Vagina (tissue), 2 donors: ENCODE data around the gene OLFM4. TPM values are rescaled to one million over a fixed set of nuclear protein-coding genes. Genes with fewer than 3 reads are reported as not detected.

Experiments used
- DNase-seq, 2 donors: peaks; one replicate each; pipeline ENCODE4 v3.0.0-alpha.2; 2017; ENCODE audit errors: extremely low spot score in 2 of 2
- H3K27ac ChIP-seq: fragments of 200-600 bp; sonication (generic); one replicate; pipeline ENCODE4 v1.5.1; 2019
- H3K27me3 ChIP-seq: fragments of 200-600 bp; sonication (generic); one replicate; pipeline ENCODE4 v1.5.1; 2019
- H3K36me3 ChIP-seq, 2 donors: fragments of 200-600 bp; sonication (generic); one replicate each; pipeline ENCODE4 v1.5.1; 2017 to 2019
- H3K4me1 ChIP-seq: fragments of 200-600 bp; sonication (generic); one replicate; pipeline ENCODE4 v1.5.1; 2019
- H3K4me3 ChIP-seq, 2 donors: fragments of 200-600 bp; sonication (generic); 1 replicate in 1 of 2; 2 replicates in 1 of 2; pipeline ENCODE4 v1.5.1; 2016 to 2019
- H3K9me3 ChIP-seq: fragments of 200-600 bp; sonication (generic); one replicate; pipeline ENCODE4 v1.5.1; 2019
- CTCF ChIP-seq, 3 experiments: fragments of 450-650 bp in 2 of 3; fragments of 200-600 bp in 1 of 3; sonication (generic) in 1 of 3; IDR thresholded peaks; one replicate each; pipeline ENCODE4 v1.5.1; 2017 to 2019; ENCODE audit warnings: antibody characterized with exemption in 3 of 3, mild to moderate bottlenecking in 2 of 3, moderate library complexity in 2 of 3
- POLR2A ChIP-seq, 2 donors: fragments of 450-650 bp; IDR thresholded peaks; one replicate each; pipeline ENCODE4 v1.6.1; 2017; ENCODE audit warnings: antibody characterized with exemption in 2 of 2, mild to moderate bottlenecking in 2 of 2, moderate library complexity in 2 of 2
- POLR2AphosphoS5 ChIP-seq, 2 donors: sonication (generic); formaldehyde crosslinking; IDR thresholded peaks; one replicate each; pipeline ENCODE4 v1.9.0; 2017; ENCODE audit warnings: antibody characterized with exemption in 2 of 2, mild to moderate bottlenecking in 2 of 2, low read depth in 1 of 2; ENCODE audit not compliant: insufficient read depth in 1 of 2
- intact Hi-C: fragments of 100-400 bp; cut with DNase I; formaldehyde crosslinking; loops from one replicate; pipeline ENCODE4 v1.15.1; 2023
- total RNA-seq: library from RNA; depleted of rRNA; stranded (reverse); fragments of >200 nt; gene quantifications from one replicate; pipeline ENCODE4 v1.2.3, GENCODE V29; 2016

OLFM4 gene
- total RNA-seq, 1 donor from 2014 or later = 50.1 TPM

- H3K9me3 ChIP-seq = no peaks in the 10 kb centered on the region
- intact Hi-C loops = no loop called here
- H3K27ac ChIP-seq = no peak overlapping the region
- H3K4me3 ChIP-seq = no peak overlapping the region
- H3K27me3 ChIP-seq = no peaks in the 10 kb centered on the region
- no peak for DNase-seq
- H3K4me1 ChIP-seq = no peaks in the 10 kb centered on the region
- no peaks in the 10 kb centered on the region for H3K36me3 ChIP-seq
- TF ChIP-seq CTCF (IDR thresholded peaks at IDR 0.05) (no peak), POLR2A (IDR thresholded peaks at IDR 0.05) (no peak), POLR2AphosphoS5 (IDR thresholded peaks at IDR 0.05; ENCODE audit: insufficient read depth in 1 of 2, low read depth in 1 of 2) (no peak)
Observed at GRCh38 chr13:53052675-53053074, 24.1 kb downstream of the OLFM4 start.

DNA sequence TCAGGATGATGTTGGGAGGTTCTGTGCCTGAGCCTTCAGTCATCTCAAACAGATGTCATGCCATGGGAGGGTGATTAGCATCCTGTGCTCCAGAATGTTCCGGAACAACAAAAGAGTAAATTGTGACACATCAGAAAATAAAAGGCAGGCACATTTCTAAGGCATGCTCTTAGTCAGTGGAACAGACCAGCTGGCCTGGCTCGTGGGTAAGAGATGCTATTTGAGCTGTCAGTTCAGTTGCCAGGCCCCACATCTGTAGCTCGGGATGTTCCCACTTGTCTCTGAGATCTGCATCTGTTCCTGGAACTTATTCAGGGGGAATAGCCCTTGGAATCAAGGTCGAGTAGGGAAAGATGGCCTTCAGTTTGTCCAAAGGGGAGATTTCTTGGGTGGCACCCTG is 26.0 kb downstream of the OLFM4 start:
- intact Hi-C loops = no loop called here
- Histone ChIP-seq H3K27me3 (no peaks in the 10 kb centered on the region), H3K27ac (no peak overlapping the region), H3K4me3 (no peak overlapping the region), H3K9me3 (no peaks in the 10 kb centered on the region), H3K4me1 (no peaks in the 10 kb centered on the region), H3K36me3 (no peaks in the 10 kb centered on the region)
- no peak for TF ChIP-seq POLR2A (IDR thresholded peaks at IDR 0.05)
- no peak for TF ChIP-seq POLR2AphosphoS5 (IDR thresholded peaks at IDR 0.05; ENCODE audit: insufficient read depth in 1 of 2, low read depth in 1 of 2)
- TF ChIP-seq CTCF (IDR thresholded peaks at IDR 0.05) = no peak
- DNase-seq = no peak

DNA sequence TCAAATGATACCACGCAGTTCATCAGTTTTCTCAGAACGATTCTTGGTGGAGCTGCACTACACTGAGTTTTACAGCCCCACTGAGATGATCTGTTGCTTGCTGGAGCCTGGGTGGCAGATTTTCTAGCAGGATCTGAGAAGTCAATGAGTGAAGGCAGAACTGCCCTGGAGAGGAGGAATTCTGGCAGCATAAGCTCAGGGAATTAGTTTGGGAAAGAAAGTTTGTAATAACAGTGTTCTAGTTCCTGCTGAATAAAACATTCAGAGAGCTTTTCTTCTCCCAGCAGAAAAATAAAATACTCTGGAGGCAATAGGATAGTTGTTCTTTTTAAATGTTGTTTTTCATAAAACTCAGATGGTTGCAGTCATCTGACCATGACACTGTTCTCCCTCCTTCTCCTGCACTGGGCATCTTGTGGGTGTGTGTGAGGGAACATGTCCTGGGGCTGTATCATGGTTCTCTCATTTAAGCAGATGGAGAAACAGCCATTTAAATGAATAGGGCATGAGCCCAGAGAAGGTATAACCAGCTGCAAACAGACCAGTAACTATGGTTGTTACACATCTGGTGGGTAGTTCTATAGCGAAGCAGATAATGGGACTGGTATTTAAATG is 29.6 kb downstream of the OLFM4 start:
- DNase-seq = no peak
- H3K4me1 ChIP-seq = no peaks in the 10 kb centered on the region
- H3K27me3 ChIP-seq = no peaks in the 10 kb centered on the region
- intact Hi-C loops = no loop called here
- TF ChIP-seq POLR2A (IDR thresholded peaks at IDR 0.05) = no peak
- H3K27ac ChIP-seq = peak overlapping the region; percentile 61
- H3K9me3 ChIP-seq = no peaks in the 10 kb centered on the region
- H3K36me3 ChIP-seq = no peaks in the 10 kb centered on the region
- H3K4me3 ChIP-seq = no peak overlapping the region

DNA sequence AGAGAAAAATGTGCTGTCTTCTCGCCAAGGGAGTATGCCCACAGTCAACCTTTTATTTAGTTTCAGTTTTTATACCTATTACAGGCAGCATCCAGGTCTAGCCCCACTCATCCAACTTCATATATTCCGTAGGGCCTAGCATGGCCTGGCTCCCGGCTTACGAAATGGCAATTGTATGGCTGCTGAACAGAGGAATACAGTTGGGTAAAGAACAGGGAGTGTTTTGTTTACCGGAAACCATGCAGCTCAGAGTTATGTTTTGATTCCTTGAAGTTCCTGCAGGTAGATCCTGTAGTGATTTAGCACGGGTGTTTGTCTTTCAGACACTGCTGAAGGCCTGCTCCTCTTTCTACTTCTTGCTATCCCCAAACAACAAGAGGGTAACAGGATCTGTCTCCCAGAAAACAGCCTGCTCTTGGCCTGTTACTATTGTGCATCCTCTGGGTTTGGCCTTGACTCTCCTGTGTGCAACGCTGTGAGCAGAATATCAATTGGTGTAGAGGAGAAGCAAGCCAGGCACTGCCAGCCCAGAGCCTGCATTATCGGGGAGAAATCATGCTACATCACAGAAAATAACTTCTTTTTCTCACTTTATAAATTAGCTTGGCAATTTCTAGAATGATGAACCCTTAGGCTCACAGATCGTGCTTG is 32.4 kb downstream of the OLFM4 start:
- no peak for DNase-seq
- no peaks in the 10 kb centered on the region for H3K27me3 ChIP-seq
- H3K4me1 ChIP-seq = peaks cover 8% of the 10 kb centered on the region
- H3K36me3 ChIP-seq = no peaks in the 10 kb centered on the region
- H3K9me3 ChIP-seq = no peaks in the 10 kb centered on the region
- no peak overlapping the region for H3K4me3 ChIP-seq
- TF ChIP-seq CTCF (IDR thresholded peaks at IDR 0.05) (no peak), POLR2A (IDR thresholded peaks at IDR 0.05) (no peak), POLR2AphosphoS5 (IDR thresholded peaks at IDR 0.05; ENCODE audit: insufficient read depth in 1 of 2, low read depth in 1 of 2) (no peak)
- no peak overlapping the region for H3K27ac ChIP-seq
- intact Hi-C loops = no loop called here

GRCh38 chr13:53064731-53065130 is 36.1 kb downstream of the OLFM4 start:
- DNase-seq = no peak
- no peak overlapping the region for H3K4me3 ChIP-seq
- intact Hi-C loops = no loop called here

DNA sequence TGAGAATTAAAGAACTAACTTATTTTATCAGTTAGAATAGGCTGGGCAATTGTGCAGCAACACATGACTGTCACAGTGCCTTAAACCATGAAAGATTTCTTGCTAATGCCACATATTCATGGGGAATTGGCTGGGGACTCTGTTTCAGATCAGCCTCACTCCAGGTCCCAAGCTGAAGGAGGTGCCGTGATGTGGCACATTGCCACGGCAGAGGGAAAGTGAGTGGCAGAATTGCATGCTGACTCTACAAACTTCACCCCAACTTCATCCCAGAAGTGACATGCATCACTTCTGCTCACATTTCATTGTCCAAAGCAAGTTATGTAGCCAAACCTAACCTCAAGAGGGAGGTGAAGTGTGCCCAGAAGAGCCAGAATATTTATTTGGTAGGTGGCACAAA is 37.8 kb downstream of the OLFM4 start:
- Histone ChIP-seq H3K36me3 (no peaks in the 10 kb centered on the region), H3K27me3 (no peaks in the 10 kb centered on the region)
- intact Hi-C loops = no loop called here

More at GRCh38 chr13:53064731-53065130, 36.1 kb downstream of the OLFM4 start:
- no peak for TF ChIP-seq POLR2A (IDR thresholded peaks at IDR 0.05)
- Histone ChIP-seq H3K9me3 (no peaks in the 10 kb centered on the region), H3K27me3 (no peaks in the 10 kb centered on the region), H3K27ac (no peak overlapping the region), H3K36me3 (no peaks in the 10 kb centered on the region), H3K4me1 (peaks cover 8% of the 10 kb centered on the region)

More for the DNA sequence above, 37.8 kb downstream of the OLFM4 start:
- no peaks in the 10 kb centered on the region for H3K9me3 ChIP-seq
- H3K4me3 ChIP-seq = no peak overlapping the region
- H3K27ac ChIP-seq = no peak overlapping the region
- H3K4me1 ChIP-seq = peaks cover 8% of the 10 kb centered on the region
- TF ChIP-seq POLR2AphosphoS5 (IDR thresholded peaks at IDR 0.05; ENCODE audit: insufficient read depth in 1 of 2, low read depth in 1 of 2) (no peak), POLR2A (IDR thresholded peaks at IDR 0.05) (no peak)
- no peak for DNase-seq
